ENCODE measurements around the gene ANTXR1. TPM values are rescaled to one million over a fixed set of nuclear protein-coding genes. Genes with fewer than 3 reads are reported as not detected.

ANTXR1 gene
- total and polyA plus RNA-seq, 2 donors (not counting 1 experiment from before 2014, with no cell fraction given) = 44.6 to 101 TPM

DNA sequence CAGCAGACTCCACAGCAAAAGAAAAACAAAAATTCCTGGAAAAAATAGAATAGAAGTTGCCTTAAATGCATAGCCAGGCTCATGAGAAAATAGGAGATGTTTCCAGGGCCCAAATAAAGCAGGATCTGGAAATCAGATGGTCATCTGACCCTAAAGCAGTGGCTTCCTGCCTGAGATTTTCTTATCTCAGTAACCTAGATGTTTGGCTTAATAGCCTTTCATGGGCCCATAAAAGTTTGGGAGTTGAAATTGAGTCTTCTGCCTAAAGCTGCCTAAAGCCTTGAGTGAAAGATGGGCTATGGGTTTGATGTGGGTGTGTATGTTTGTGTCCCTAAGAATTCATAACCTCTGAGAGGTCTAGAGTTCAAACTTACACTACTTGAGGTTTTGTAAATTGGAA is 149.1 kb downstream of the ANTXR1 start:
- Histone ChIP-seq H3K4me2 (ENCODE audit: extremely low read depth, insufficient read depth, low read length) (no peak overlapping the region), H3K27me3 (ENCODE audit: control insufficient read depth, insufficient read depth, low read length) (no peaks in the 10 kb centered on the region), H3K4me3 (replicated peaks in 1 of 4; ENCODE audit: control extremely low read depth in 1 of 4, insufficient read depth in 1 of 4, low read depth in 3 of 4, low read length in 4 of 4) (no peak overlapping the region), H3K9ac (ENCODE audit: insufficient read depth, low read length) (no peak overlapping the region), H3K36me3 (ENCODE audit: control insufficient read depth, insufficient read depth, low read length) (no peaks in the 10 kb centered on the region), H4K20me1 (ENCODE audit: control insufficient read depth, extremely low read depth, insufficient read depth, low read length) (no peaks in the 10 kb centered on the region), H3K4me1 (ENCODE audit: control insufficient read depth, extremely low read depth, insufficient read depth, low read length) (peaks cover 22% of the 10 kb centered on the region), H2AFZ (ENCODE audit: low read length) (no peak overlapping the region), H3K9me3 (ENCODE audit: control insufficient read depth, insufficient read depth, low read depth, low read length) (no peaks in the 10 kb centered on the region), H3K79me2 (ENCODE audit: control insufficient read depth, insufficient read depth, low read length) (no peaks in the 10 kb centered on the region), H3K27ac (ENCODE audit: insufficient read depth, low read length) (no peak overlapping the region)
- TF ChIP-seq EZH2 (IDR thresholded peaks at IDR 0.05; ENCODE audit: low read length, missing control alignments) = no peak
- TF ChIP-seq, protein P1, sequence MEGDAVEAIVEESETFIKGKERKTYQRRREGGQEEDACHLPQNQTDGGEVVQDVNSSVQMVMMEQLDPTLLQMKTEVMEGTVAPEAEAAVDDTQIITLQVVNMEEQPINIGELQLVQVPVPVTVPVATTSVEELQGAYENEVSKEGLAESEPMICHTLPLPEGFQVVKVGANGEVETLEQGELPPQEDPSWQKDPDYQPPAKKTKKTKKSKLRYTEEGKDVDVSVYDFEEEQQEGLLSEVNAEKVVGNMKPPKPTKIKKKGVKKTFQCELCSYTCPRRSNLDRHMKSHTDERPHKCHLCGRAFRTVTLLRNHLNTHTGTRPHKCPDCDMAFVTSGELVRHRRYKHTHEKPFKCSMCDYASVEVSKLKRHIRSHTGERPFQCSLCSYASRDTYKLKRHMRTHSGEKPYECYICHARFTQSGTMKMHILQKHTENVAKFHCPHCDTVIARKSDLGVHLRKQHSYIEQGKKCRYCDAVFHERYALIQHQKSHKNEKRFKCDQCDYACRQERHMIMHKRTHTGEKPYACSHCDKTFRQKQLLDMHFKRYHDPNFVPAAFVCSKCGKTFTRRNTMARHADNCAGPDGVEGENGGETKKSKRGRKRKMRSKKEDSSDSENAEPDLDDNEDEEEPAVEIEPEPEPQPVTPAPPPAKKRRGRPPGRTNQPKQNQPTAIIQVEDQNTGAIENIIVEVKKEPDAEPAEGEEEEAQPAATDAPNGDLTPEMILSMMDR (conservative IDR thresholded peaks at IDR 0.05 in 1 of 2, IDR thresholded peaks at IDR 0.05 in 1 of 2; ENCODE audit: low read depth in 1 of 2, low read length in 2 of 2) = no peak
- DNase-seq (ENCODE audit: low read depth in 2 of 2) = no peak

DNA sequence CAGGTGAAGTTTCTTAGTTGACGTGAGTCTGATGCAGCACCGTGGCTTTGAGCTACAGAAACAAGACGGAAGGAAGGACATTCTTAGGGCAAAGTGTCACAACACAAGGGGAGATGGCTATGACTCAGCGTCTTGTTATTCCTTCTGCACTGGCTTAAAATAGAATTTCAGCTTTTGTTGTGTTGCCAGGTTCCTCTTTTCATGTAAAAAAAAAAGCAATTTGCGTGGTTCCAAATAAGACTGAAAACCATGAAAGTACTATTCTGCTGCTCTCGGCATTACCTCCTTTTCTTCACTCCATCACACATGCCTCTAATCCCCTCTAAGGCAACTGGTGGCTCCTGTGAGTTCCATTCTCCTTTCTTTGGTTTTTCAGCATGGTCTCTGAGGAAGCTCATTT is 150.1 kb downstream of the ANTXR1 start:
- TF ChIP-seq, protein P1 (conservative IDR thresholded peaks at IDR 0.05 in 1 of 2, IDR thresholded peaks at IDR 0.05 in 1 of 2; ENCODE audit: low read depth in 1 of 2, low read length in 2 of 2) = no peak
- TF ChIP-seq EZH2 (IDR thresholded peaks at IDR 0.05; ENCODE audit: low read length, missing control alignments) = no peak
- H3K4me1 ChIP-seq (ENCODE audit: control insufficient read depth, extremely low read depth, insufficient read depth, low read length) = peaks cover 22% of the 10 kb centered on the region
- H3K9ac ChIP-seq (ENCODE audit: insufficient read depth, low read length) = no peak overlapping the region

DNA sequence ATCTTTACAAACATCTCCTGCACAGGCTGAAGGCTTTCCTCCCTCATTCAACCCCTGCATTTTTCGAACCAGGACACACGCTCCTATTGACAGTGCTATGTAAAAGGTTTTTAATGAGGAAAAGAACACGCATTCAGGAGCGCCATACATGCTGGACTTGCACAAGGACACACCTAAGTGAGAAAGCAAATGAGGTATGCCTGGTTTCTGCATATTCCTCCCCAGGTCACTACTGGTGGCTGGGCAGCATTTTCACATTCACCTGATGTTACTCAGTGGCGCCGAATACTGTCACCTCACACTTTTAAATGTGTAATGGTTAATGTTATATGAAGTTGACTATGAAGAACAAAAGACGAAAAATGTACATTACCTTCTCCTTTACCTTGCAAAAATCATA is 150.6 kb downstream of the ANTXR1 start:
- H3K4me2 ChIP-seq (ENCODE audit: extremely low read depth, insufficient read depth, low read length) = peak overlapping the region; percentile 34

More for the DNA sequence above, 150.1 kb downstream of the ANTXR1 start:
- H3K4me3 ChIP-seq (replicated peaks in 1 of 4; ENCODE audit: control extremely low read depth in 1 of 4, insufficient read depth in 1 of 4, low read depth in 3 of 4, low read length in 4 of 4) = no peak overlapping the region
- no peaks in the 10 kb centered on the region for H3K79me2 ChIP-seq (ENCODE audit: control insufficient read depth, insufficient read depth, low read length)
- H3K9me3 ChIP-seq (ENCODE audit: control insufficient read depth, insufficient read depth, low read depth, low read length) = no peaks in the 10 kb centered on the region
- no peaks in the 10 kb centered on the region for H4K20me1 ChIP-seq (ENCODE audit: control insufficient read depth, extremely low read depth, insufficient read depth, low read length)
- peak overlapping the region; percentile 34 for H3K4me2 ChIP-seq (ENCODE audit: extremely low read depth, insufficient read depth, low read length)
- no peak overlapping the region for H2AFZ ChIP-seq (ENCODE audit: low read length)
- H3K27me3 ChIP-seq (ENCODE audit: control insufficient read depth, insufficient read depth, low read length) = no peaks in the 10 kb centered on the region
- peak; percentile 72 to 97 for DNase-seq (ENCODE audit: low read depth in 2 of 2)
- H3K36me3 ChIP-seq (ENCODE audit: control insufficient read depth, insufficient read depth, low read length) = no peaks in the 10 kb centered on the region
- peak overlapping the region; percentile 67 for H3K27ac ChIP-seq (ENCODE audit: insufficient read depth, low read length)

More for the DNA sequence above, 150.6 kb downstream of the ANTXR1 start:
- Histone ChIP-seq H3K9ac (ENCODE audit: insufficient read depth, low read length) (no peak overlapping the region), H2AFZ (ENCODE audit: low read length) (no peak overlapping the region), H3K9me3 (ENCODE audit: control insufficient read depth, insufficient read depth, low read depth, low read length) (no peaks in the 10 kb centered on the region), H4K20me1 (ENCODE audit: control insufficient read depth, extremely low read depth, insufficient read depth, low read length) (no peaks in the 10 kb centered on the region), H3K36me3 (ENCODE audit: control insufficient read depth, insufficient read depth, low read length) (no peaks in the 10 kb centered on the region), H3K4me1 (ENCODE audit: control insufficient read depth, extremely low read depth, insufficient read depth, low read length) (peaks cover 22% of the 10 kb centered on the region), H3K79me2 (ENCODE audit: control insufficient read depth, insufficient read depth, low read length) (no peaks in the 10 kb centered on the region), H3K4me3 (replicated peaks in 1 of 4; ENCODE audit: control extremely low read depth in 1 of 4, insufficient read depth in 1 of 4, low read depth in 3 of 4, low read length in 4 of 4) (no peak overlapping the region), H3K27me3 (ENCODE audit: control insufficient read depth, insufficient read depth, low read length) (no peaks in the 10 kb centered on the region), H3K27ac (ENCODE audit: insufficient read depth, low read length) (peak overlapping the region; percentile 67)
- TF ChIP-seq, protein P1 (conservative IDR thresholded peaks at IDR 0.05 in 1 of 2, IDR thresholded peaks at IDR 0.05 in 1 of 2; ENCODE audit: low read depth in 1 of 2, low read length in 2 of 2) = no peak
- TF ChIP-seq EZH2 (IDR thresholded peaks at IDR 0.05; ENCODE audit: low read length, missing control alignments) = no peak
- DNase-seq (ENCODE audit: low read depth in 2 of 2) = no peak
